Right lobe of liver (tissue), 6 donors: ENCODE measurements around the gene DCTD. TPM values are rescaled to one million over a fixed set of nuclear protein-coding genes. Genes with fewer than 3 reads are reported as not detected.

ENCODE experiments used
- ATAC-seq, 4 donors: fragments of 200-7000 bp; cut with Tn5 transposase; one replicate each; pipeline ENCODE4 v1.9.1; 2020; ENCODE audit warnings: mild to moderate bottlenecking in 4 of 4, moderate library complexity in 4 of 4
- DNase-seq, 3 donors: peaks; one replicate each; pipeline ENCODE4 v3.0.0-alpha.2; 2020
- H3K27ac ChIP-seq, 3 donors: fragments of 200-600 bp; one replicate each; pipeline ENCODE4 v1.8.0; 2022
- H3K27me3 ChIP-seq, 2 donors: fragments of 200-600 bp; one replicate each; pipeline ENCODE4 v1.8.0; 2022
- H3K36me3 ChIP-seq, 4 donors: fragments of 200-600 bp; sonication (generic) in 1 of 4; one replicate each; pipeline versions ENCODE4 v1.5.1 to v1.8.0; 2017 to 2022; ENCODE audit warnings: control low read depth in 1 of 4
- H3K4me1 ChIP-seq, 4 donors: fragments of 200-600 bp; sonication (generic) in 1 of 4; one replicate each; pipeline versions ENCODE4 v1.5.1 to v1.8.0; 2017 to 2022; ENCODE audit warnings: control low read depth in 1 of 4
- H3K4me3 ChIP-seq, 3 donors: fragments of 200-600 bp; one replicate each; pipeline ENCODE4 v1.8.0; 2022
- H3K9me3 ChIP-seq, 4 donors: fragments of 200-600 bp; sonication (generic) in 1 of 4; one replicate each; pipeline versions ENCODE4 v1.5.1 to v1.8.0; 2017 to 2022; ENCODE audit warnings: control low read depth in 1 of 4
- CTCF ChIP-seq, 4 donors: fragments of 200-600 bp in 3 of 4; fragments of 450-650 bp in 1 of 4; IDR thresholded peaks; one replicate each; pipeline versions ENCODE4 v1.5.1 to v1.8.0; 2016 to 2022; ENCODE audit warnings: antibody characterized with exemption in 4 of 4, mild to moderate bottlenecking in 2 of 4
- POLR2A ChIP-seq: fragments of 450-650 bp; IDR thresholded peaks from one replicate; pipeline ENCODE4 v1.6.1; 2017; ENCODE audit warnings: antibody characterized with exemption, mild to moderate bottlenecking
- WGBS: methylation state at CpG from one replicate; pipeline ENCODE4 v1.1.6; 2018; ENCODE audit warnings: low coverage, low lambda C conversion rate; ENCODE audit not compliant: insufficient coverage; ENCODE audit errors: missing lambda C conversion rate; 5-methylcytosine and 5-hydroxymethylcytosine counted together
- intact Hi-C, 2 donors: fragments of 100-400 bp; cut with DNase I; formaldehyde crosslinking; loops; one replicate each; pipeline versions ENCODE4 v1.11.2 to v1.14.1; 2022
- total RNA-seq, 6 experiments: library from RNA; depleted of rRNA in 2 of 6; stranded (reverse); fragments of >200 nt in 2 of 6; fragmentation: NEBNext Ultra II Directional in 3 of 6; extraction: Animal tissue kit (Norgen Biotek cat#: 25700) in 3 of 6; gene quantifications; one replicate each; pipeline versions ENCODE4 v1.1.0 to v1.2.4, GENCODE V29; 2016 to 2023
- donor health status: DM: no; HTN: yes; CAD: no.
- donor health status: DM: no; HTN: no; CAD: no.
- donor health status: DM: no; HTN: no; CAD: no.
- donor health status: DM: no; HTN: yes; CAD: no.
- donor health status: DM: no; HTN: yes; CAD: no.

DCTD gene
- total RNA-seq, 6 experiments from 2014 or later = 45.7 to 61.3 (median 51.2) TPM

DNA sequence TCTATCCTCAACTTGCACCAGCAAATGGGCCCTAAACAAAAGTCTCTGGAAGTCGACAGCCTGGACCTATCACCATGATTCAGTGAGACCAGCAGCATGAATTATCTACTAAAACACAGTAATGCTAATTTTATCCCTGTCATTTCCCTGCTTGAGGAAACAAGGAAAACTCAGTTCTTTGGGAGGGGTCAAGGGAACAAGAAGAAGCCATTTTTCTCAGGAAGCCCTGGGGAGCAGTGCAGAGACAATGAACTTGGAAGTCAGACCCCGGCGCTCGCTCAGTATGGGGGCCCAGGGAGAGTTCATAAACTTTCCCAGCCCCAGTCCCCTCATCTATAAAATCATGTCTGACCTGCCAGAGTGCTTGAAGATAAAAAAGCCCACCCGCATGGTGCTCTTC, 50.4 kb downstream of the DCTD start:
- Histone ChIP-seq H3K27ac (no peak overlapping the region), H3K4me1 (peaks cover 0 to 13% (median 5%) of the 10 kb centered on the region in 4 donors), H3K4me3 (no peak overlapping the region), H3K27me3 (no peaks in the 10 kb centered on the region), H3K9me3 (no peaks in the 10 kb centered on the region), H3K36me3 (no peaks in the 10 kb centered on the region)
- WGBS = 66% methylated on average over 2 of the region's 5 CpGs
- TF ChIP-seq POLR2A (no peak), CTCF (IDR thresholded peaks at IDR 0.05) (no peak)
- ATAC-seq (no peak), DNase-seq (no peak)
- intact Hi-C loops = no loop called here

DNA sequence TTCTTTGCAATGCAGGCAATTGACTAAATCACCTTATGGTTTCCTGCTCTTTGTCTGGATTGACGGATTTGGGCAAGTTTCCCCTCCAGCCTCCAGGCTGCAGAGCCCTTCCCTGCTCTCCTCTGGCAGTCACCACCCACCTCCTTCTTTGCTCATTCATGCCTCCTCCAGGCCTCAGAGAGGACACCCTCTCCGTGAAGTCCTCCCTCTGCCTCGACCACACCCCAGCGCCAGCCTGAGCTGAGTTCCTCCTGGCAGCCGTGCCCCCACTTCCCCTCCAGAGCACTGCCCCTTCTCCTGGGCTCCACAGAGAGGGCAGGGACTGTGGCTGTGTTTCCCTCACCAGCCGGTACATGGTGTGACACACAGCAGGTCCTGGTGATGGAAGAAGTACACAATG, 53.7 kb downstream of the DCTD start:
- intact Hi-C loops = no loop called here
- no peaks in the 10 kb centered on the region for H3K9me3 ChIP-seq

DNA sequence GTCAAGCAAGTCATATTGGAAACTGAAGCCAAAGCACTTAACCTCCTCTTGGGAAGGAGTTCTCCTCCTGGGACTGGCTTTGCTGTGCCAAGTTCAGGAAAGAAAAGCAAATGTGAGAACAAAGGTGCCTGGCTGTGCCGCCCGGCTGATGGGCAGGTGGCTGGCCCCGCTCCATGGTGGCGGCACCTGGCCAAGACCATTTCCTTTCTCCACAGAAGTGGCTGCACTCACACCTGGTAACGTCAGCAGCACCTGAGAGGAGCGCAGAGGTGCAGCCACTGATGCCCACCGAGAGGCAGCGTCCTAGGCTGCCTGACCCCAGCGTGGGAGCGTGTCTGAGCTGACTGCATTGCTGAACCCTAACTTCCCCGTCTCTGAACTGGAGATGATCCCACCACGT, 54.3 kb downstream of the DCTD start:
- 62% methylated on average over 2 of the region's 12 CpGs for WGBS
- Histone ChIP-seq H3K4me1 (peaks cover 0 to 13% (median 5%) of the 10 kb centered on the region in 4 donors), H3K9me3 (no peaks in the 10 kb centered on the region), H3K27ac (no peak overlapping the region), H3K36me3 (no peaks in the 10 kb centered on the region), H3K4me3 (no peak overlapping the region), H3K27me3 (no peaks in the 10 kb centered on the region)
- intact Hi-C loops = no loop called here
- TF ChIP-seq CTCF (IDR thresholded peaks at IDR 0.05) = no peak
- no peak for TF ChIP-seq POLR2A
- DNase-seq = peak; percentile 63 to 80 (median 71)
- ATAC-seq = peak; percentile 78 to 85 (median 84)

More for the DNA sequence above, 53.7 kb downstream of the DCTD start:
- no peaks in the 10 kb centered on the region for H3K27me3 ChIP-seq
- ATAC-seq (no peak), DNase-seq (no peak)
- no peaks in the 10 kb centered on the region for H3K36me3 ChIP-seq
- no peak for TF ChIP-seq CTCF (IDR thresholded peaks at IDR 0.05)
- no peak overlapping the region for H3K27ac ChIP-seq
- peaks cover 0 to 13% (median 5%) of the 10 kb centered on the region in 4 donors for H3K4me1 ChIP-seq
- no peak overlapping the region for H3K4me3 ChIP-seq
- 64% methylated on average over 6 of the region's 6 CpGs for WGBS

DNA sequence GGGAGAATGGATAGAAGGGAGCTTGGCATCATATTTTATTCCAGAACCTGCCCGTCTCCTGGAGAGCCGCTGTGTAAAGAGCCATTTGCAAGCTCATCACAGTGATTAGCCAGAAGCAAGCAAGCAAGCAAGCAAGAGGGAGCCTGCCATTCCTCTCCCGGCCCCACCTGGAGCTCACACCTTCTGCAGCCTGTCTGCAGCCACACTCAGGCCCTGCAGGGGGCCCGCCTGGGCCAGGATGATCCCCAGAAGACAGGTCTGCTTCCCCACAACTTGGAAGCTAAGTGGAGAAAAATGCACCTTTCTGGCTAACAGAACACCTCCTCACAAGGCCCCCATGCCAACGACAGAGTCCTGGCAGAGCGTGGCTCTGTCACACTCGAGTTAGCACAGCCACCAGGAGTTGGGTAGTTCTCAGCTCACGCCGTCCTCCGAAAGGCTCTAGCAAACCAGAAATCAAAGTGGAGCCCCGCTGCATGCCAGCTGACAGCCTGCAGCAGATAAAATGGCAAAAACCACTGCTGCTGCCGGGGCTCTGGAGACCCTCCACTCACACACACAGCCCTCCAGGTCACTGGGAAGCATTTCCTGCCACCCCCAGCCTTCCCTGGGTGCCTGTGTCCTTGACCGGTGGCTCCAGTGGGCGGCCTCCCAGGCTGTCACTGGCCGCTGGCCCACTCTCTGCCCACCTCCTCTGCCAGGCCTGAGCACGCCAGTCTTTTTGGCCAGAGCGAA, 54.9 kb downstream of the DCTD start:
- Histone ChIP-seq H3K4me1 (peaks cover 0 to 13% (median 5%) of the 10 kb centered on the region in 4 donors), H3K27me3 (no peaks in the 10 kb centered on the region), H3K27ac (no peak overlapping the region), H3K36me3 (no peaks in the 10 kb centered on the region), H3K4me3 (no peak overlapping the region), H3K9me3 (no peaks in the 10 kb centered on the region)
- peak; percentile 72 to 89 (median 82) for ATAC-seq
- no peak for TF ChIP-seq POLR2A
- peak in 1 of 4 donors; percentile 5 for TF ChIP-seq CTCF (IDR thresholded peaks at IDR 0.05)
- WGBS = 36% methylated on average over 8 of the region's 17 CpGs
- peak in 2 of 3 donors; percentile 34 to 63 for DNase-seq
- intact Hi-C loops = no loop called here
